Measurements from ENCODE around the gene ZBTB20. TPM values are rescaled to one million over a fixed set of nuclear protein-coding genes. Genes with fewer than 3 reads are reported as not detected.

ZBTB20 gene
- total RNA-seq, 4 donors from 2014 or later = 46.1 to 102 (median 81.9) TPM

DNA sequence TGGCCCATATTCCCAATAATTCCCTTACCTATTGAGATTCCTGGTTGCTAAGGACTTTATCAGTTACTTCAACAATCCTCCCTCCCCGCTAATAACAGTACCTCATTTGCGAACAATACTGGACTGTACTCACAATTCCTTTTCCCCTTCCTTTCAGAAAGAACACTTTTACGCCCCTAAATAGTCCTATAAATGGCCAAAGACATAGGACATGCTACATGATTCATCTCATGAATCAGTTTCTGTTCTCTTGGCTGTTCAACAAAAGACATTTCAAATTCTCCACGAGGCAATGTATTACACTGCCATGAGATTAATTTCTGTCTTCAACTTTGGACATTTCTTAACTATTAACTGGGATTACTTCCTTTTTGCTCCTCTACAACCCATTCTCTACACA lies 588.8 kb downstream of the ZBTB20 start:
- DNase-seq (ENCODE audit: low spot score) (no peak), ATAC-seq (ENCODE audit: low FRiP score) (no peak)
- TF ChIP-seq CTCF (IDR thresholded peaks at IDR 0.05) = no peak

GRCh38 chr3:114557791-114558190 lies 589.3 kb downstream of the ZBTB20 start:
- no peak for TF ChIP-seq CTCF (IDR thresholded peaks at IDR 0.05)
- ATAC-seq (ENCODE audit: low FRiP score) (no peak), DNase-seq (ENCODE audit: low spot score) (no peak)

GRCh38 chr3:114556657-114557213 lies 590.4 kb downstream of the ZBTB20 start:
- ATAC-seq (ENCODE audit: low FRiP score) = no peak
- no peak for TF ChIP-seq CTCF (IDR thresholded peaks at IDR 0.05)
- DNase-seq (ENCODE audit: low spot score) = no peak

DNA sequence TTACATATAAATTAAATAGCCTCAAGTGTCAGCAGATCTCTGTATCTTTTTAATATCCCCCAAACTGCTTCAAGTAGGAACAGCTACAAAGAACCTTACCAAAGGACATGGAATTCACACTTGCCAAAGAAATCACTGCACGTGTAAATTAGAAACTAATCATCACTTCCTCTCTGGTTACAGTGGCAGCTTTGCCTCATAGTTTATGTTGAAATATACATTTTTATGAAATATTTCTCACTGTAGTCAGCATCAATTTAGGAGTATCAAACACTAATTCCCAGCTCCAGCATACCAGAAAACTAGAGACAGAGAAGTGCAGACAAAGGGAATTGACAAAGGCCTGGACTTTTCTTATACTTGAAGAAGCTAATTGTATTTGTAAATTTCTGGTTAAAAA lies 592.4 kb downstream of the ZBTB20 start:
- ATAC-seq (ENCODE audit: low FRiP score) (no peak), DNase-seq (ENCODE audit: low spot score) (no peak)
- TF ChIP-seq CTCF (IDR thresholded peaks at IDR 0.05) = no peak

- no peak for TF ChIP-seq CTCF (IDR thresholded peaks at IDR 0.05)
- DNase-seq (ENCODE audit: low spot score) (no peak), ATAC-seq (ENCODE audit: low FRiP score) (no peak)
Measured at GRCh38 chr3:114553949-114554593, 593.0 kb downstream of the ZBTB20 start.

DNA sequence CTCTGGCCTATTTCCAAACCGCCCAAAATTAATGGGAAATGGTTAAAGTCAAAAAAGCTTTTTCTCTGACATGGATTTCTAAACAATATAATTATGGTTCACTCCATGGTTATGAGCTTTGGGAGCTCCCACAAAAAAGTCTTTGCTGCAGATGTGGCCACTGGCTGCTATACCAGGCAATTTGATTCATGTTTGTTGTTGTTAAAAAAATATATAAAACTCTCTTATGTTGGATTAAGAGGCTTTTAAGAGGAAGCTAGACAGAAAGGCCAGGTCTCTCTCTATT lies 594.6 kb downstream of the ZBTB20 start:
- TF ChIP-seq CTCF (IDR thresholded peaks at IDR 0.05) = no peak
- ATAC-seq (ENCODE audit: low FRiP score) (no peak), DNase-seq (ENCODE audit: low spot score) (no peak)

DNA sequence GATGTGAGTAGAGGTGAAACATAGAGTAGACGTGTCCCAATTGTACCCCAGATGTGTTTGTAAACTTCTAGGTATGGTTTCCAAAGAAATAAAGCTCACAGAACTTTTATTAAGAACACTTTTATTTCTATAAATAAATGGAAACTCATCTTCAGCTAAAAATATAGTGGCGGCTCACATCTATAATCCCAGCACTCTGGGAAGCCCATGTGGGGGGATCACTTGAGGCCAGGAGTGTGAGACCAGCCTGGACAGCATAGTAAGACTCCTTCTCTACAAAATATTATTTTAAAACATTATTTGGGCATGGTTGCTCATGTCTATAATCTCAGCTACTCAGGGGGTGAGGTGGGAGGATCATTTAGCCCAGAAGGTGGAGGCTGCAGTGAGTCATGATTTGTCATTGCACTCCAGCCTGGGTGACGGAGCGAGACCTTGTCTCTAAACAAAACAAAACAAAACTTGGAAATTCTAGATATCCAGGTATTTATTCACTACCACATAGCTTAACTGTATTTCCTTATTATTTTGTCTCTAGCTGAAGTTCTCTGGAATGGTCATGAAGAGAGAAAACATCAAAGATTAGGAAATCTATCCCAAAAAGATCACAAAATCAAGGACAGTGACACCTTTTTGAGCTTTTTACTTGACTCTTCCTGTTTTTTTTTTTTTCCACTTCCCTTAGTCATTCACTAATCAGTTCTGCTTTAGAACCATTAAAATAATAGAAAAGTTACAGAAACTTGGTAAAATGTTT lies 595.1 kb downstream of the ZBTB20 start:
- ATAC-seq (ENCODE audit: low FRiP score) (no peak), DNase-seq (ENCODE audit: low spot score) (no peak)
- TF ChIP-seq CTCF (IDR thresholded peaks at IDR 0.05) = no peak

All from omental fat pad (tissue), 4 donors.